Neural cell (in vitro differentiated cells): ENCODE results near the gene TMCC1. TPM values are rescaled to one million over a fixed set of nuclear protein-coding genes. Genes with fewer than 3 reads are reported as not detected.

Experiments used
- H2AFZ ChIP-seq: fragments of 200-600, 300-800 bp; sonication (generic), shearing (Covaris generic); 2 replicates; pipeline ENCODE4 v1.6.0; 2014; ENCODE audit warnings: low read depth, mild to moderate bottlenecking, antibody characterized with exemption, low read length, moderate library complexity
- H3F3A ChIP-seq: fragments of 200-600 bp; shearing (Covaris generic); 2 replicates; pipeline ENCODE4 v1.6.1; 2016; ENCODE audit warnings: mild to moderate bottlenecking, moderate library complexity, mixed read lengths, antibody characterized with exemption, low read length; ENCODE audit not compliant: insufficient read depth, poor library complexity, severe bottlenecking
- H3K27ac ChIP-seq: fragments of 200-600, 300-800 bp; sonication (generic), shearing (Covaris generic); 2 replicates; pipeline ENCODE4 v1.5.1; 2014; ENCODE audit warnings: mild to moderate bottlenecking, low read length, moderate library complexity
- H3K27me3 ChIP-seq: fragments of 300-800, 200-600 bp; sonication (generic), shearing (Covaris generic); 2 replicates; pipeline ENCODE4 v1.6.0; 2014; ENCODE audit warnings: mild to moderate bottlenecking, low read depth, low read length, moderate library complexity; ENCODE audit not compliant: insufficient read depth
- H3K36me3 ChIP-seq: fragments of 300-800, 200-600 bp; sonication (generic), shearing (Covaris generic); 2 replicates; pipeline ENCODE4 v1.5.1; 2014; ENCODE audit warnings: mild to moderate bottlenecking, antibody characterized with exemption, low read length, moderate library complexity; ENCODE audit not compliant: insufficient read depth
- H3K4me2 ChIP-seq: fragments of 300-800, 200-600 bp; sonication (generic), shearing (Covaris generic); 2 replicates; pipeline ENCODE4 v1.6.0; 2014; ENCODE audit warnings: mild to moderate bottlenecking, low read length
- H3K4me3 ChIP-seq: fragments of 300-800, 200-600 bp; sonication (generic), shearing (Covaris generic); 2 replicates; pipeline ENCODE4 v1.5.1; 2014; ENCODE audit warnings: mild to moderate bottlenecking, low read length, moderate library complexity
- H3K79me2 ChIP-seq: fragments of 200-600 bp; shearing (Covaris generic); replicated peaks from 2 replicates; pipeline ENCODE4 v1.6.0; 2014; ENCODE audit warnings: mild to moderate bottlenecking, low read length, moderate library complexity; ENCODE audit not compliant: insufficient read depth
- H3K9ac ChIP-seq: fragments of 300-800, 200-600 bp; sonication (generic), shearing (Covaris generic); 2 replicates; pipeline ENCODE4 v1.6.1; 2016; ENCODE audit warnings: mild to moderate bottlenecking, low read length, mixed read lengths
- H3K9me2 ChIP-seq: fragments of 200-600 bp; shearing (Covaris generic); 2 replicates; pipeline ENCODE4 v1.6.1; 2016; ENCODE audit warnings: mild to moderate bottlenecking, low read length, mixed read lengths; ENCODE audit not compliant: insufficient read depth
- H3K9me3 ChIP-seq: fragments of 200-600, 300-800 bp; sonication (generic), shearing (Covaris generic); 2 replicates; pipeline ENCODE4 v1.6.1; 2016; ENCODE audit warnings: mild to moderate bottlenecking, mixed run types, low read length, moderate library complexity, mixed read lengths
- H4K20me1 ChIP-seq: fragments of 200-600 bp; shearing (Covaris generic); 2 replicates; pipeline ENCODE4 v1.6.1; 2016; ENCODE audit warnings: mild to moderate bottlenecking, mixed run types; ENCODE audit not compliant: insufficient read depth
- EP300 ChIP-seq: fragments of 450-650 bp; conservative IDR thresholded peaks from 2 replicates; pipeline ENCODE4 v1.6.1; 2014; ENCODE audit warnings: antibody characterized with exemption, mild to moderate bottlenecking, moderate library complexity; ENCODE audit not compliant: poor library complexity, severe bottlenecking
- EZH2 ChIP-seq: fragments of 200-600, 300-800 bp; shearing (Covaris generic), sonication (generic); IDR thresholded peaks from 2 replicates; pipeline ENCODE4 v1.6.1; 2014; ENCODE audit warnings: antibody characterized with exemption, low read length, borderline replicate concordance, mild to moderate bottlenecking; ENCODE audit not compliant: insufficient read depth, poor library complexity, severe bottlenecking
- MXI1 ChIP-seq: fragments of 450-650 bp; conservative IDR thresholded peaks from 2 replicates; pipeline ENCODE4 v1.6.1; 2014; ENCODE audit warnings: antibody characterized with exemption, mild to moderate bottlenecking; ENCODE audit not compliant: poor library complexity, severe bottlenecking
- POLR2AphosphoS5 ChIP-seq: IDR thresholded peaks from 2 replicates; pipeline ENCODE4 v1.6.1; 2012
- RAD21 ChIP-seq: fragments of 450-650 bp; conservative IDR thresholded peaks from 2 replicates; pipeline ENCODE4 v1.6.1; 2014; ENCODE audit warnings: antibody characterized with exemption, mild to moderate bottlenecking, moderate library complexity
- SMC3 ChIP-seq: fragments of 450-650 bp; conservative IDR thresholded peaks from 2 replicates; pipeline ENCODE4 v1.6.1; 2014; ENCODE audit warnings: antibody characterized with exemption, mild to moderate bottlenecking, moderate library complexity; ENCODE audit not compliant: poor library complexity
- TAF1 ChIP-seq: IDR thresholded peaks from 2 replicates; pipeline ENCODE4 v1.6.1; 2012; ENCODE audit warnings: low read depth
- polyA plus RNA-seq: library from polyadenylated mRNA; depleted of rRNA; stranded (reverse); fragments of >200 nt; gene quantifications from 2 replicates; pipeline ENCODE4 v1.2.3, GENCODE V29; 2014
- TF ChIP-seq, protein P1 (sequence below): IDR thresholded peaks from 2 replicates; pipeline ENCODE4 v1.6.1; 2012; ENCODE audit warnings: borderline replicate concordance
- TF ChIP-seq, protein P2 (sequence below): fragments of 450-650 bp; IDR thresholded peaks from 2 replicates; pipeline ENCODE4 v1.5.1; 2014; ENCODE audit warnings: antibody characterized with exemption, mild to moderate bottlenecking, moderate library complexity; ENCODE audit not compliant: poor library complexity, severe bottlenecking

TMCC1 gene
- polyA plus RNA-seq, 1 donor from 2014 or later: 25.0 TPM

- Histone ChIP-seq H3K9me3 (no peaks in the 10 kb centered on the region), H3K4me3 (no peak overlapping the region)
- TF ChIP-seq, protein P1, sequence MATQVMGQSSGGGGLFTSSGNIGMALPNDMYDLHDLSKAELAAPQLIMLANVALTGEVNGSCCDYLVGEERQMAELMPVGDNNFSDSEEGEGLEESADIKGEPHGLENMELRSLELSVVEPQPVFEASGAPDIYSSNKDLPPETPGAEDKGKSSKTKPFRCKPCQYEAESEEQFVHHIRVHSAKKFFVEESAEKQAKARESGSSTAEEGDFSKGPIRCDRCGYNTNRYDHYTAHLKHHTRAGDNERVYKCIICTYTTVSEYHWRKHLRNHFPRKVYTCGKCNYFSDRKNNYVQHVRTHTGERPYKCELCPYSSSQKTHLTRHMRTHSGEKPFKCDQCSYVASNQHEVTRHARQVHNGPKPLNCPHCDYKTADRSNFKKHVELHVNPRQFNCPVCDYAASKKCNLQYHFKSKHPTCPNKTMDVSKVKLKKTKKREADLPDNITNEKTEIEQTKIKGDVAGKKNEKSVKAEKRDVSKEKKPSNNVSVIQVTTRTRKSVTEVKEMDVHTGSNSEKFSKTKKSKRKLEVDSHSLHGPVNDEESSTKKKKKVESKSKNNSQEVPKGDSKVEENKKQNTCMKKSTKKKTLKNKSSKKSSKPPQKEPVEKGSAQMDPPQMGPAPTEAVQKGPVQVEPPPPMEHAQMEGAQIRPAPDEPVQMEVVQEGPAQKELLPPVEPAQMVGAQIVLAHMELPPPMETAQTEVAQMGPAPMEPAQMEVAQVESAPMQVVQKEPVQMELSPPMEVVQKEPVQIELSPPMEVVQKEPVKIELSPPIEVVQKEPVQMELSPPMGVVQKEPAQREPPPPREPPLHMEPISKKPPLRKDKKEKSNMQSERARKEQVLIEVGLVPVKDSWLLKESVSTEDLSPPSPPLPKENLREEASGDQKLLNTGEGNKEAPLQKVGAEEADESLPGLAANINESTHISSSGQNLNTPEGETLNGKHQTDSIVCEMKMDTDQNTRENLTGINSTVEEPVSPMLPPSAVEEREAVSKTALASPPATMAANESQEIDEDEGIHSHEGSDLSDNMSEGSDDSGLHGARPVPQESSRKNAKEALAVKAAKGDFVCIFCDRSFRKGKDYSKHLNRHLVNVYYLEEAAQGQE: no peak
Observed at GRCh38 chr3:129736070-129736469, 157.4 kb downstream of the TMCC1 start.

GRCh38 chr3:129735638-129736037, 157.9 kb downstream of the TMCC1 start:
- Histone ChIP-seq H3K9ac (no peak overlapping the region), H3K9me2 (no peaks in the 10 kb centered on the region), H2AFZ (no peak overlapping the region), H3K27me3 (no peaks in the 10 kb centered on the region), H3K4me2 (no peak overlapping the region), H3K36me3 (no peaks in the 10 kb centered on the region), H3K27ac (no peak overlapping the region), H3K9me3 (no peaks in the 10 kb centered on the region), H4K20me1 (no peaks in the 10 kb centered on the region), H3K79me2 (peaks cover 1% of the 10 kb centered on the region), H3F3A (no peaks in the 10 kb centered on the region), H3K4me3 (no peak overlapping the region)
- TF ChIP-seq POLR2AphosphoS5 (no peak), TAF1 (no peak), EZH2 (no peak), SMC3 (no peak), EP300 (no peak), RAD21 (no peak), MXI1 (no peak)
- TF ChIP-seq, protein P2, sequence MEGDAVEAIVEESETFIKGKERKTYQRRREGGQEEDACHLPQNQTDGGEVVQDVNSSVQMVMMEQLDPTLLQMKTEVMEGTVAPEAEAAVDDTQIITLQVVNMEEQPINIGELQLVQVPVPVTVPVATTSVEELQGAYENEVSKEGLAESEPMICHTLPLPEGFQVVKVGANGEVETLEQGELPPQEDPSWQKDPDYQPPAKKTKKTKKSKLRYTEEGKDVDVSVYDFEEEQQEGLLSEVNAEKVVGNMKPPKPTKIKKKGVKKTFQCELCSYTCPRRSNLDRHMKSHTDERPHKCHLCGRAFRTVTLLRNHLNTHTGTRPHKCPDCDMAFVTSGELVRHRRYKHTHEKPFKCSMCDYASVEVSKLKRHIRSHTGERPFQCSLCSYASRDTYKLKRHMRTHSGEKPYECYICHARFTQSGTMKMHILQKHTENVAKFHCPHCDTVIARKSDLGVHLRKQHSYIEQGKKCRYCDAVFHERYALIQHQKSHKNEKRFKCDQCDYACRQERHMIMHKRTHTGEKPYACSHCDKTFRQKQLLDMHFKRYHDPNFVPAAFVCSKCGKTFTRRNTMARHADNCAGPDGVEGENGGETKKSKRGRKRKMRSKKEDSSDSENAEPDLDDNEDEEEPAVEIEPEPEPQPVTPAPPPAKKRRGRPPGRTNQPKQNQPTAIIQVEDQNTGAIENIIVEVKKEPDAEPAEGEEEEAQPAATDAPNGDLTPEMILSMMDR: no peak
- TF ChIP-seq, protein P1: no peak

More at GRCh38 chr3:129736070-129736469, 157.4 kb downstream of the TMCC1 start:
- Histone ChIP-seq H3K9me2 (no peaks in the 10 kb centered on the region), H3F3A (no peaks in the 10 kb centered on the region), H3K9ac (no peak overlapping the region), H3K79me2 (peaks cover 5% of the 10 kb centered on the region), H4K20me1 (no peaks in the 10 kb centered on the region), H2AFZ (no peak overlapping the region), H3K4me2 (no peak overlapping the region), H3K27ac (no peak overlapping the region), H3K36me3 (no peaks in the 10 kb centered on the region), H3K27me3 (no peaks in the 10 kb centered on the region)
